DOHH2 (cell line): ENCODE data around the gene PCDHGB1.
"Not testable (repeated sequence)": the region's sequence is repeated elsewhere in the genome, so short reads cannot be mapped to it uniquely, and the experiment has no call there.

Source experiments
- H3F3A ChIP-seq: fragments of 200-600 bp; sonication (generic), shearing (Covaris generic); 2 replicates; pipeline ENCODE4 v1.6.0; 2016; ENCODE audit warnings: antibody characterized with exemption, mild to moderate bottlenecking; ENCODE audit not compliant: control insufficient read depth, insufficient read depth
- H3K27ac ChIP-seq: fragments of 200-600 bp; sonication (generic); 2 replicates; pipeline ENCODE4 v1.5.1; 2014; ENCODE audit warnings: low read depth, mild to moderate bottlenecking, low read length, moderate library complexity
- H3K27me3 ChIP-seq: fragments of 200-600 bp; sonication (generic); 2 replicates; pipeline ENCODE4 v1.6.1; 2014; ENCODE audit warnings: mild to moderate bottlenecking, low read length, mixed read lengths; ENCODE audit not compliant: control insufficient read depth
- H3K36me3 ChIP-seq: fragments of 200-600 bp; sonication (generic); 2 replicates; pipeline ENCODE4 v1.6.1; 2014; ENCODE audit warnings: mild to moderate bottlenecking, low read length, moderate library complexity, mixed read lengths; ENCODE audit not compliant: control insufficient read depth
- H3K4me1 ChIP-seq: fragments of 200-600 bp; sonication (generic); 2 replicates; pipeline ENCODE4 v1.6.1; 2014; ENCODE audit warnings: mild to moderate bottlenecking, low read length, mixed read lengths; ENCODE audit not compliant: control insufficient read depth
- H3K4me2 ChIP-seq: fragments of 200-600 bp; sonication (generic); 2 replicates; pipeline ENCODE4 v1.6.0; 2014; ENCODE audit warnings: mild to moderate bottlenecking, low read length, moderate library complexity
- H3K4me3 ChIP-seq: fragments of 200-600 bp; sonication (generic); 2 replicates; pipeline ENCODE4 v1.5.1; 2014; ENCODE audit warnings: mild to moderate bottlenecking, low read length, mixed read lengths
- H3K79me2 ChIP-seq: fragments of 200-600 bp; sonication (generic); 2 replicates; pipeline ENCODE4 v1.6.1; 2014; ENCODE audit warnings: mild to moderate bottlenecking, low read length, mixed read lengths; ENCODE audit not compliant: control insufficient read depth
- H3K9me2 ChIP-seq: fragments of 200-600 bp; sonication (generic); replicated peaks from 2 replicates; pipeline ENCODE4 v1.6.1; 2014; ENCODE audit warnings: mild to moderate bottlenecking, low read length, mixed read lengths; ENCODE audit not compliant: control insufficient read depth
- H3K9me3 ChIP-seq: fragments of 200-600 bp; sonication (generic); 2 replicates; pipeline ENCODE4 v1.6.1; 2014; ENCODE audit warnings: antibody characterized with exemption, low read length, mixed read lengths; ENCODE audit not compliant: control insufficient read depth, insufficient read depth
- H4K20me1 ChIP-seq: fragments of 200-600 bp; sonication (generic); 2 replicates; pipeline ENCODE4 v1.6.0; 2014; ENCODE audit warnings: low read depth, mild to moderate bottlenecking, antibody characterized with exemption, low read length, moderate library complexity; ENCODE audit not compliant: control insufficient read depth, insufficient read depth
- EZH2phosphoT487 ChIP-seq: fragments of 200-600 bp; sonication (generic); IDR thresholded peaks from 2 replicates; pipeline ENCODE4 v1.6.1; 2017; ENCODE audit warnings: borderline replicate concordance, mild to moderate bottlenecking, antibody characterized with exemption, low read length, moderate library complexity, mixed read lengths
- TF ChIP-seq, protein P1 (sequence below): fragments of 200-600 bp; sonication (generic); IDR thresholded peaks from one replicate; pipeline ENCODE4 v1.5.1; 2014; ENCODE audit warnings: antibody characterized with exemption, mild to moderate bottlenecking, low read depth, low read length; ENCODE audit not compliant: poor library complexity, severe bottlenecking

The PCDHGB1 gene

GRCh38 chr5:141387557-141388311 is 37.8 kb downstream of the PCDHGB1 start, which contains the start of gene PCDHGB4:
Gene PCDHGB4, plus strand, starts transcription at chr5:141387698. Its CDS starts 187 bp downstream, at chr5:141387885.
- H3K27me3 ChIP-seq, H3K79me2 ChIP-seq, H3K27ac ChIP-seq, H3K4me2 ChIP-seq, H3F3A ChIP-seq, H3K4me1 ChIP-seq, H4K20me1 ChIP-seq, H3K9me2 ChIP-seq: not testable (repeated sequence)
- Histone ChIP-seq H3K4me3 (peak within 1 kb of the TSS; percentile 55), H3K9me3 (peaks cover 34% of the 10 kb centered on the region), H3K36me3 (peaks cover 42% of the 10 kb centered on the region)
- TF ChIP-seq, protein P1, sequence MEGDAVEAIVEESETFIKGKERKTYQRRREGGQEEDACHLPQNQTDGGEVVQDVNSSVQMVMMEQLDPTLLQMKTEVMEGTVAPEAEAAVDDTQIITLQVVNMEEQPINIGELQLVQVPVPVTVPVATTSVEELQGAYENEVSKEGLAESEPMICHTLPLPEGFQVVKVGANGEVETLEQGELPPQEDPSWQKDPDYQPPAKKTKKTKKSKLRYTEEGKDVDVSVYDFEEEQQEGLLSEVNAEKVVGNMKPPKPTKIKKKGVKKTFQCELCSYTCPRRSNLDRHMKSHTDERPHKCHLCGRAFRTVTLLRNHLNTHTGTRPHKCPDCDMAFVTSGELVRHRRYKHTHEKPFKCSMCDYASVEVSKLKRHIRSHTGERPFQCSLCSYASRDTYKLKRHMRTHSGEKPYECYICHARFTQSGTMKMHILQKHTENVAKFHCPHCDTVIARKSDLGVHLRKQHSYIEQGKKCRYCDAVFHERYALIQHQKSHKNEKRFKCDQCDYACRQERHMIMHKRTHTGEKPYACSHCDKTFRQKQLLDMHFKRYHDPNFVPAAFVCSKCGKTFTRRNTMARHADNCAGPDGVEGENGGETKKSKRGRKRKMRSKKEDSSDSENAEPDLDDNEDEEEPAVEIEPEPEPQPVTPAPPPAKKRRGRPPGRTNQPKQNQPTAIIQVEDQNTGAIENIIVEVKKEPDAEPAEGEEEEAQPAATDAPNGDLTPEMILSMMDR, result peak; percentile 41

GRCh38 chr5:141388661-141389060 is 38.8 kb downstream of the PCDHGB1 start:
- H3F3A ChIP-seq, result peaks cover 2% of the 10 kb centered on the region; the same call in 1 of the 2 replicates
- H3K79me2 ChIP-seq, result peaks cover 7% of the 10 kb centered on the region
- H3K36me3 ChIP-seq, result peaks cover 42% of the 10 kb centered on the region
- H3K9me2 ChIP-seq, result no peaks in the 10 kb centered on the region
- peaks cover 32% of the 10 kb centered on the region for H3K9me3 ChIP-seq
- H3K27me3 ChIP-seq, result no peaks in the 10 kb centered on the region
- 0 out of 2 replicates have a peak overlapping the region, but pooled peaks have one; percentile 2 for H3K4me3 ChIP-seq
- no peak overlapping the region for H3K27ac ChIP-seq
- TF ChIP-seq, protein P1, result no peak
- no peak for TF ChIP-seq EZH2phosphoT487
- H3K4me1 ChIP-seq, result no peaks in the 10 kb centered on the region
- no peaks in the 10 kb centered on the region for H4K20me1 ChIP-seq
- no peak overlapping the region for H3K4me2 ChIP-seq

DNA sequence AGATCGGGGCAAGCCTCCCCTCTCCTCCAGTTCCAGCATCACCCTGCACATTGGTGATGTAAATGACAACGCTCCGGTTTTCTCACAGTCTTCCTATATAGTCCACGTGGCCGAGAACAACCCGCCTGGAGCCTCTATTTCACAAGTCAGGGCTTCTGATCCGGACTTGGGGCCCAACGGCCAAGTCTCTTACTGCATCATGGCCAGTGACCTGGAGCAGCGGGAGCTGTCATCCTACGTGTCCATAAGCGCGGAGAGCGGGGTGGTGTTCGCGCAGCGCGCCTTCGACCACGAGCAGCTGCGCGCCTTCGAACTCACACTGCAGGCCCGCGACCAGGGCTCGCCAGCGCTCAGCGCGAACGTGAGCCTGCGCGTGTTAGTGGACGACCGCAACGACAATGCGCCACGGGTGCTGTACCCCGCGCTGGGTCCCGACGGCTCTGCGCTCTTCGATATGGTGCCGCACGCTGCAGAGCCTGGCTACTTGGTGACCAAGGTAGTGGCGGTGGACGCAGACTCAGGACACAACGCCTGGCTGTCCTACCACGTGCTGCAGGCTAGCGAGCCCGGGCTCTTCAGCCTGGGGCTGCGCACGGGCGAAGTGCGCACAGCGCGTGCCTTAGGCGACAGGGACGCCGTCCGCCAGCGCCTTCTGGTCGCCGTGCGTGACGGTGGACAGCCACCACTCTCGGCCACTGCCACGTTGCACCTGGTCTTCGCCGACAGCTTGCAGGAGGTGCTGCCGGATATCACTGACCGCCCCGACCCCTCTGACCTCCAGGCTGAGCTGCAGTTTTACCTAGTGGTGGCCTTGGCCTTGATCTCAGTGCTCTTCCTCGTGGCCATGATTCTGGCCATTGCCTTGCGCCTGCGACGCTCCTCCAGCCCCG is 39.5 kb downstream of the PCDHGB1 start:
- Histone ChIP-seq H3K27me3 (no peaks in the 10 kb centered on the region), H3K9me3 (peaks cover 32% of the 10 kb centered on the region), H3K4me3 (no peak overlapping the region), H3F3A (peaks cover 2% of the 10 kb centered on the region; the same call in 1 of the 2 replicates), H3K4me1 (no peaks in the 10 kb centered on the region), H3K27ac (no peak overlapping the region), H3K79me2 (peaks cover 7% of the 10 kb centered on the region), H3K9me2 (no peaks in the 10 kb centered on the region), H3K4me2 (no peak overlapping the region), H4K20me1 (no peaks in the 10 kb centered on the region), H3K36me3 (peaks cover 43% of the 10 kb centered on the region)
- TF ChIP-seq, protein P1, result no peak
- TF ChIP-seq EZH2phosphoT487, result no peak
